ENCODE data around the gene TIFAB. TPM values are rescaled to one million over a fixed set of nuclear protein-coding genes. Genes with fewer than 3 reads are reported as not detected.

TIFAB gene
- total RNA-seq, 1 donor from 2014 or later: not detected

GRCh38 chr5:135448791-135449507 is 3.2 kb downstream of the TIFAB start:
- no peaks in the 10 kb centered on the region for H3K27me3 ChIP-seq
- TF ChIP-seq CTCF (IDR thresholded peaks at IDR 0.05): no peak
- H3K27ac ChIP-seq: no peak overlapping the region
- no peak overlapping the region for H3K4me3 ChIP-seq
- no peaks in the 10 kb centered on the region for H3K9me3 ChIP-seq
- H3K36me3 ChIP-seq: no peaks in the 10 kb centered on the region
- peak in 1 of 2 donors; percentile 28 for DNase-seq (ENCODE audit: low spot score in 2 of 2)
- no peaks in the 10 kb centered on the region for H3K4me1 ChIP-seq
- intact Hi-C loops (cut with DNase I): no loop called here

GRCh38 chr5:135448071-135448739 is 3.9 kb downstream of the TIFAB start:
- Histone ChIP-seq H3K27ac (no peak overlapping the region), H3K9me3 (no peaks in the 10 kb centered on the region), H3K4me1 (no peaks in the 10 kb centered on the region), H3K27me3 (no peaks in the 10 kb centered on the region), H3K4me3 (no peak overlapping the region), H3K36me3 (no peaks in the 10 kb centered on the region)
- peak in 1 of 2 donors; percentile 42 for DNase-seq (ENCODE audit: low spot score in 2 of 2)
- intact Hi-C loops (cut with DNase I): no loop called here
- no peak for TF ChIP-seq CTCF (IDR thresholded peaks at IDR 0.05)

- H3K9me3 ChIP-seq: no peaks in the 10 kb centered on the region
- peak in 1 of 2 donors; percentile 9 for DNase-seq (ENCODE audit: low spot score in 2 of 2)
- no peaks in the 10 kb centered on the region for H3K36me3 ChIP-seq
- intact Hi-C loops (cut with DNase I): no loop called here
- no peak within 1 kb of the TSS for H3K4me3 ChIP-seq
- TF ChIP-seq CTCF (IDR thresholded peaks at IDR 0.05): no peak
- H3K4me1 ChIP-seq: no peaks in the 10 kb centered on the region
- no peaks in the 10 kb centered on the region for H3K27me3 ChIP-seq
- H3K27ac ChIP-seq: no peak within 1 kb of the TSS
Measured at GRCh38 chr5:135447298-135447929, 4.7 kb downstream of the TIFAB start, which contains the start of gene DCANP1. Gene DCANP1, minus strand, starts transcription at chr5:135447348. Its CDS starts 240 bp downstream, at chr5:135447108.

- peak in 1 of 2 donors; percentile 49 for DNase-seq (ENCODE audit: low spot score in 2 of 2)
- intact Hi-C loops (cut with DNase I): no loop called here
- H3K4me1 ChIP-seq: no peaks in the 10 kb centered on the region
- TF ChIP-seq CTCF (IDR thresholded peaks at IDR 0.05): no peak
- H3K4me3 ChIP-seq: no peak overlapping the region
- no peaks in the 10 kb centered on the region for H3K9me3 ChIP-seq
- no peak overlapping the region for H3K27ac ChIP-seq
- no peaks in the 10 kb centered on the region for H3K36me3 ChIP-seq
- no peaks in the 10 kb centered on the region for H3K27me3 ChIP-seq
Measured at GRCh38 chr5:135446615-135447014, 5.5 kb downstream of the TIFAB start.

GRCh38 chr5:135446206-135446605 is 5.9 kb downstream of the TIFAB start:
- no peak overlapping the region for H3K27ac ChIP-seq
- intact Hi-C loops (cut with DNase I): no loop called here
- no peaks in the 10 kb centered on the region for H3K36me3 ChIP-seq
- peak in 1 of 2 donors; percentile 28 for DNase-seq (ENCODE audit: low spot score in 2 of 2)
- H3K4me3 ChIP-seq: no peak overlapping the region
- H3K4me1 ChIP-seq: no peaks in the 10 kb centered on the region
- H3K27me3 ChIP-seq: no peaks in the 10 kb centered on the region
- H3K9me3 ChIP-seq: no peaks in the 10 kb centered on the region
- no peak for TF ChIP-seq CTCF (IDR thresholded peaks at IDR 0.05)
